ENCODE results near the gene LITAF.
A peak's percentile ranks its signal among the peaks of the same experiment; 100 is the strongest.

LITAF gene

GRCh38 chr16:11552440-11552839 lies 34.3 kb downstream of the LITAF start:
- Histone ChIP-seq H3K9me3 (ENCODE audit: control insufficient read depth, insufficient read depth, low read depth, low read length) (no peaks in the 10 kb centered on the region; the same call in 1 of the 2 replicates), H3K4me1 (ENCODE audit: control insufficient read depth, insufficient read depth, low read length) (no peaks in the 10 kb centered on the region), H3K36me3 (ENCODE audit: control insufficient read depth in 2 of 2, insufficient read depth in 1 of 2, low read length in 2 of 2) (peaks cover 25 to 88% of the 10 kb centered on the region in 2 experiments), H3K27ac (ENCODE audit: extremely low read depth, low read depth, low read length) (no peak overlapping the region), H3K4me3 (ENCODE audit: low read depth, low read length) (no peak overlapping the region)
- no peak for TF ChIP-seq ZNF791 (tag by site-specific recombination; IDR thresholded peaks at IDR 0.05)
- no peak for TF ChIP-seq ZNF837 (tag by site-specific recombination; IDR thresholded peaks at IDR 0.05)
- TF ChIP-seq ZNF274 (IDR thresholded peaks at IDR 0.05; ENCODE audit: low read length) = no peak
- no peak for TF ChIP-seq ZNF274 (tag by site-specific recombination; IDR thresholded peaks at IDR 0.05; ENCODE audit: borderline replicate concordance)
- TF ChIP-seq ZIC2 (tag by site-specific recombination; IDR thresholded peaks at IDR 0.05) = peak; percentile 89
- TF ChIP-seq GFI1B (tag by site-specific recombination; IDR thresholded peaks at IDR 0.05) = no peak
- no peak for TF ChIP-seq RBAK (tag by site-specific recombination; IDR thresholded peaks at IDR 0.05)
- ChIA-PET CTCF (interaction anchor here (0.7 to 0.8 kb wide), 2 partner anchors 20 to 51 kb away, joined by 3 to 4 read pairs; no protein-coding TSS in a partner anchor), POLR2A (no interaction called here)

- H3K27ac ChIP-seq (ENCODE audit: extremely low read depth, low read depth, low read length) = no peak overlapping the region
Measured at GRCh38 chr16:11551842-11552241, 34.9 kb downstream of the LITAF start.

More at GRCh38 chr16:11551842-11552241, 34.9 kb downstream of the LITAF start:
- peaks cover 25 to 90% of the 10 kb centered on the region in 2 experiments for H3K36me3 ChIP-seq (ENCODE audit: control insufficient read depth in 2 of 2, insufficient read depth in 1 of 2, low read length in 2 of 2)
- H3K4me1 ChIP-seq (ENCODE audit: control insufficient read depth, insufficient read depth, low read length) = no peaks in the 10 kb centered on the region
- H3K4me3 ChIP-seq (ENCODE audit: low read depth, low read length) = no peak overlapping the region
- ChIA-PET CTCF (interaction anchor here (0.7 to 0.8 kb wide), 2 partner anchors 20 to 52 kb away, joined by 3 to 4 read pairs; no protein-coding TSS in a partner anchor), POLR2A (no interaction called here)
- H3K9me3 ChIP-seq (ENCODE audit: control insufficient read depth, insufficient read depth, low read depth, low read length) = no peaks in the 10 kb centered on the region; the same call in 1 of the 2 replicates
- no peak for TF ChIP-seq ZNF660 (tag by site-specific recombination; IDR thresholded peaks at IDR 0.05)
- TF ChIP-seq ZNF211 (tag by site-specific recombination; IDR thresholded peaks at IDR 0.05; ENCODE audit: low read depth) = no peak
- no peak for TF ChIP-seq ZNF175 (tag by site-specific recombination; IDR thresholded peaks at IDR 0.05)
- TF ChIP-seq ZFP3 (tag by site-specific recombination; IDR thresholded peaks at IDR 0.05; ENCODE audit: low read depth) = no peak
- TF ChIP-seq ZNF354C (tag by site-specific recombination; IDR thresholded peaks at IDR 0.05; ENCODE audit: borderline replicate concordance, low read depth) = no peak
- no peak for TF ChIP-seq ZNF544 (tag by site-specific recombination; IDR thresholded peaks at IDR 0.05)
- no peak for TF ChIP-seq ZBTB44 (tag by site-specific recombination; IDR thresholded peaks at IDR 0.05)
- TF ChIP-seq ZNF561 (tag by site-specific recombination; IDR thresholded peaks at IDR 0.05; ENCODE audit: borderline replicate concordance) = no peak
- no peak for TF ChIP-seq ZNF600 (tag by site-specific recombination; IDR thresholded peaks at IDR 0.05)
- no peak for TF ChIP-seq ZNF16 (tag by site-specific recombination; IDR thresholded peaks at IDR 0.05; ENCODE audit: low read depth)
- no peak for TF ChIP-seq SETDB1 (IDR thresholded peaks at IDR 0.05; ENCODE audit: insufficient read length, low read length)
- no peak for TF ChIP-seq ZNF626 (tag by site-specific recombination; IDR thresholded peaks at IDR 0.05)
- no peak for TF ChIP-seq ZNF776 (tag by site-specific recombination; IDR thresholded peaks at IDR 0.05; ENCODE audit: borderline replicate concordance)
- no peak for TF ChIP-seq CTCF (tag by site-specific recombination; IDR thresholded peaks at IDR 0.05)
- TF ChIP-seq FEZF1 (tag by site-specific recombination; IDR thresholded peaks at IDR 0.05) = no peak
- TF ChIP-seq, protein P1, sequence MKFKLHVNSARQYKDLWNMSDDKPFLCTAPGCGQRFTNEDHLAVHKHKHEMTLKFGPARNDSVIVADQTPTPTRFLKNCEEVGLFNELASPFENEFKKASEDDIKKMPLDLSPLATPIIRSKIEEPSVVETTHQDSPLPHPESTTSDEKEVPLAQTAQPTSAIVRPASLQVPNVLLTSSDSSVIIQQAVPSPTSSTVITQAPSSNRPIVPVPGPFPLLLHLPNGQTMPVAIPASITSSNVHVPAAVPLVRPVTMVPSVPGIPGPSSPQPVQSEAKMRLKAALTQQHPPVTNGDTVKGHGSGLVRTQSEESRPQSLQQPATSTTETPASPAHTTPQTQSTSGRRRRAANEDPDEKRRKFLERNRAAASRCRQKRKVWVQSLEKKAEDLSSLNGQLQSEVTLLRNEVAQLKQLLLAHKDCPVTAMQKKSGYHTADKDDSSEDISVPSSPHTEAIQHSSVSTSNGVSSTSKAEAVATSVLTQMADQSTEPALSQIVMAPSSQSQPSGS (tag by site-specific recombination; IDR thresholded peaks at IDR 0.05; ENCODE audit: low read depth) = no peak
